Neural progenitor cell (in vitro differentiated cells): ENCODE data around the gene CPXM2.

Source experiments
- CTCF ChIP-seq: fragments of 200-600 bp; sonication (generic); IDR thresholded peaks from 2 replicates; pipeline ENCODE4 v1.5.1; 2017; ENCODE audit warnings: antibody characterized with exemption, mild to moderate bottlenecking
- EZH2 ChIP-seq: fragments of 200-600 bp; sonication (generic); IDR thresholded peaks from 2 replicates; pipeline ENCODE4 v1.6.1; 2017; ENCODE audit warnings: antibody characterized with exemption, mild to moderate bottlenecking, moderate library complexity
- EZH2phosphoT487 ChIP-seq: fragments of 200-600 bp; sonication (generic); IDR thresholded peaks from 2 replicates; pipeline ENCODE4 v1.6.1; 2017; ENCODE audit warnings: antibody characterized with exemption

- TF ChIP-seq CTCF (no peak), EZH2 (no peak), EZH2phosphoT487 (no peak)
Observed at GRCh38 chr10:123865880-123866279, 25.7 kb downstream of the CPXM2 start.
